ENCODE measurements around the gene C19orf12. TPM values are rescaled to one million over a fixed set of nuclear protein-coding genes. Genes with fewer than 3 reads are reported as not detected.

C19orf12 gene
- total RNA-seq, 4 donors from 2014 or later = 27.0 to 52.9 (median 38.9) TPM

DNA sequence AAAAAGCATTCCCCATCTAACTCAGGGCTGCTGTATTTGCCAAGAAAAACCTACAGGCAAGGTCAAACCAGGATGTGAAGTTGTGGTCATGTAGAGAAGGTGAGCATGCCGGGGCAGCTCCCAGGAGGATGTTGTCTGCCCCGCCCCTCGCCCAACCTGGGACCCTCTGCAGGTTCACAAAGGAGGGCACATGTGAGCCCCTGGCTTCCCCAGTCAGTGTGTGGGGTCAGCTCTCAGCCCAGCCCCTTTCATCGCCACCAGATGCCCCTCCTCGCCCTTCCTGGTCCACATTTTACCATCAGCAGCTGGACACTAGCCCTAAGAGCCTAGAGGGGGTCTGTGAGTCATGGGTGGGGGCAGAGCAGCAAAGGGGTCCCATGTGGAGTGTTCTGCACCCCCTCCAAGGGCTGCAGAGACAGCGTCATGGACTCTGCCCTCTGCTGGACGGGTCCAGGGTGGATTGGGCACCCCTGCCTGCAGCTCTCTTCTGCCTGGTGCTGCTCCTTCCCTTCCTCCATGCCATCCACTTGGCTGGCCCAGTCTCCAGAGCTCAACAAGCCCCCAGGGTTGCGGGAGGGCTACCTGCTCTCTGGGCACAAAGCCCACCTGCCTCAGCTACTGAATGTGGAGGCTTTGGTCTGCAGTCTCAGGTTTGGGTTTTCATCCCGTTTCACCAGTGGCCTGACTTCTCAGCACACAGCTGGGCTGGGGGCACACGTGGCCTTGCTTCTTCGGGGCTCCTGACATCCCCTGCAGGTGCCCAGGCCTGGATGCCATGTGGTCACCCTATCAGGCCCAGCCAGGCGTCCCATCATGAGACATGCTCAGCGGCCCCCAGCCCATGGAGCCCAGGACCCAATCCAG, 46.1 kb downstream of the C19orf12 start:
- Histone ChIP-seq H3K36me3 (peaks cover 2 to 17% (median 9%) of the 10 kb centered on the region in 4 donors), H3K4me3 (no peak overlapping the region), H3K9me3 (no peaks in the 10 kb centered on the region), H3K27me3 (no peaks in the 10 kb centered on the region), H3K4me1 (peaks cover 78 to 96% (median 95%) of the 10 kb centered on the region in 4 donors), H3K27ac (replicated peaks in 1 of 4) (peak overlapping the region; percentile 84 to 93 (median 87))
- DNase-seq (ENCODE audit: extremely low spot score) = no peak
- TF ChIP-seq POLR2AphosphoS5 (IDR thresholded peaks at IDR 0.05) = no peak
- TF ChIP-seq, protein P1, sequence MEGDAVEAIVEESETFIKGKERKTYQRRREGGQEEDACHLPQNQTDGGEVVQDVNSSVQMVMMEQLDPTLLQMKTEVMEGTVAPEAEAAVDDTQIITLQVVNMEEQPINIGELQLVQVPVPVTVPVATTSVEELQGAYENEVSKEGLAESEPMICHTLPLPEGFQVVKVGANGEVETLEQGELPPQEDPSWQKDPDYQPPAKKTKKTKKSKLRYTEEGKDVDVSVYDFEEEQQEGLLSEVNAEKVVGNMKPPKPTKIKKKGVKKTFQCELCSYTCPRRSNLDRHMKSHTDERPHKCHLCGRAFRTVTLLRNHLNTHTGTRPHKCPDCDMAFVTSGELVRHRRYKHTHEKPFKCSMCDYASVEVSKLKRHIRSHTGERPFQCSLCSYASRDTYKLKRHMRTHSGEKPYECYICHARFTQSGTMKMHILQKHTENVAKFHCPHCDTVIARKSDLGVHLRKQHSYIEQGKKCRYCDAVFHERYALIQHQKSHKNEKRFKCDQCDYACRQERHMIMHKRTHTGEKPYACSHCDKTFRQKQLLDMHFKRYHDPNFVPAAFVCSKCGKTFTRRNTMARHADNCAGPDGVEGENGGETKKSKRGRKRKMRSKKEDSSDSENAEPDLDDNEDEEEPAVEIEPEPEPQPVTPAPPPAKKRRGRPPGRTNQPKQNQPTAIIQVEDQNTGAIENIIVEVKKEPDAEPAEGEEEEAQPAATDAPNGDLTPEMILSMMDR (IDR thresholded peaks at IDR 0.05) = peak in 1 of 3 experiments; percentile 8
- intact Hi-C loops (cut with DNase I) = no loop called here
- 89% methylated on average over 12 of the region's 13 CpGs for WGBS

DNA sequence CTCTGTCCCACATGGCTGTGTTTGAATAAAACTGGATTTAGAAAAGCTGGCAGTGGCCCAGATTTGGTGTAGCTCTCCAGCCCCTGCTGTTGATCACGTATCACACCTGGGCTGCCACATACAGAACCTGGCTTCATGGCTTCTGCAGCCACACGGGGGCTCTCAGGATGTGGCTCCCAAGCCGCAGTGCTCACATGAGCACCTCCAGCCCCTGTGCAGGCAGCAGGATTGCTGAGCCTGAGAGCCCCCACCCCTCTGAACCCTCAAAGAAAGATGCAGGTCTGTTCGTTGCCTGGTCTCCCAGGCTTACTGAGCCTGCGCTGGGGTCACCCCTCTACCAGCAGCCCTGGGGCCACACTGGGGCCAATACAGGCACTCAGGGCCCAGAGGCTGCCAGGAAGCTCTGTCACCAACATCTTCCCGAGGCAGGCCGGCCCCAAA, 47.1 kb downstream of the C19orf12 start:
- peak overlapping the region in 2 of 4 donors; percentile 12 to 15 for H3K4me3 ChIP-seq
- peaks cover 80 to 97% (median 96%) of the 10 kb centered on the region in 4 donors for H3K4me1 ChIP-seq
- no peak for TF ChIP-seq EP300 (IDR thresholded peaks at IDR 0.05)
- TF ChIP-seq, protein P1 (IDR thresholded peaks at IDR 0.05) = no peak
- no peak for TF ChIP-seq POLR2A (IDR thresholded peaks at IDR 0.05; ENCODE audit: low read depth)
- TF ChIP-seq POLR2AphosphoS5 (IDR thresholded peaks at IDR 0.05) = no peak
- no peaks in the 10 kb centered on the region for H3K9me3 ChIP-seq
- H3K27ac ChIP-seq (replicated peaks in 1 of 4) = peak overlapping the region; percentile 84 to 93 (median 87)
- peaks cover 0 to 13% (median 4%) of the 10 kb centered on the region in 4 donors for H3K36me3 ChIP-seq
- WGBS = 67% methylated on average over 7 of the region's 7 CpGs
- intact Hi-C loops (cut with DNase I) = no loop called here
- H3K27me3 ChIP-seq = no peaks in the 10 kb centered on the region
- DNase-seq (ENCODE audit: extremely low spot score) = no peak

DNA sequence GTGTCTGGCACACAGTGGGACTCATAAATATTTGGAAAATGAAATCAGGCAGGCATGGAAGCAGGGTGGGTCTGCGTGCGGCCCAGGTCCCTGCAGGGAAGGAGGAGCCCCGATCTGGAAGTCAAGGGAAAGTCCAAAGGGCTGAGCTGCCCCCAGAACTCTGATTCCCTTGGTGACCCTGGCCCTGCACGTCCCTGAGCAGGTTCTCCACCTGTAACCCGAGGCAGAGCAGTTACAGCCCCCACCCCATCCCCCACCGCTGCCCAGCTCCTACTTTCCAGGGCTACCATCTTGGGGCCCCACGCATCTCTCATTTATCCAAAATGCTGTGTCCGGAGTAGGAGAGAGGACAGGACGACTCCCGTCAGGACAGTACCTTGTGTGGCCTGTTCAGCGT, 47.7 kb downstream of the C19orf12 start:
- H3K36me3 ChIP-seq = peaks cover 0 to 13% (median 4%) of the 10 kb centered on the region in 4 donors
- peak overlapping the region; percentile 72 to 93 (median 80) for H3K4me3 ChIP-seq
- no peak for DNase-seq (ENCODE audit: extremely low spot score)
- H3K27ac ChIP-seq (replicated peaks in 1 of 4) = peak overlapping the region; percentile 84 to 93 (median 87)
- no peaks in the 10 kb centered on the region for H3K9me3 ChIP-seq
- TF ChIP-seq EP300 (IDR thresholded peaks at IDR 0.05) (no peak), POLR2A (IDR thresholded peaks at IDR 0.05; ENCODE audit: low read depth) (no peak), POLR2AphosphoS5 (IDR thresholded peaks at IDR 0.05) (no peak)
- TF ChIP-seq, protein P1 (IDR thresholded peaks at IDR 0.05) = no peak
- no peaks in the 10 kb centered on the region for H3K27me3 ChIP-seq
- intact Hi-C loops (cut with DNase I) = no loop called here
- WGBS = 64% methylated on average over 10 of the region's 11 CpGs
- H3K4me1 ChIP-seq = peaks cover 80 to 97% (median 96%) of the 10 kb centered on the region in 4 donors

DNA sequence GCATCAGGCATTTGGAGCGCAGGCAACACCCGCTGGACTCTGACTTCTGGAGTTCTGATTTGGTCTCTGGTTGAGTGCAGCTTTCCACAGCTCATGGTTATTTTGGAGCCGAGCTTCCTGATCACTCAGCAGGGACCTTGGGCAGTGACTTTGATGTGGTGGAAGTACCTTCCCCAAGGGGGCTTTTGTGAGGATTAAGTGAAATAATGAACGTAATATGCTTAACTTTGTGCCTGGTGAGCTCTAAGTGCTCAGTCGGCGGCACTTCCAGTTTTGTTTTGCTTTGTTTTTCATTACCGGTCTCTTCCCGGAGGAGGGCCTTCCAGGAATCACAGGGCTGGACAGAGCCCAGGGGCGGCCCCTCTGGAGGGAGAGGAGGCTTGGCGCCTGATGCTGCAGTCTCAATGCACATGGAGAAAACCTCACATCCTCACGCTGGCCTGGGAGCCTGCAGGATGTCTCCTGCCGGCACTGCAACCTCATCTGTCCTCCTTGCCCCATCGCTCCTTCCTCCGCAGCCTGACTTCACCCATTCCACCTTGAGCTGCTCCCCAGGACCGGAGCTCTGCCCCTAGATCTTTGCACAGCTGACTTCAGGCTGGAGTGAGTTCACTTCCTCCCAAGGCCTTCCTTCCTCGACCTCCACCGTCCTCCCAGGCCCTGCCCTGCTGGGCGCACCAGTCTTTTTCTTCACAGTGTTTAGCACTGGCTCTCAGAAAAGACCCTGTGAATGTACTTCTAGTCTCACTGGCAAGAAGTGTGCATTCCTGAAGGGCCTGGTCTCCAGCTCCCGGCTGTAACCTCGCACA, 48.3 kb downstream of the C19orf12 start:
- Histone ChIP-seq H3K27ac (replicated peaks in 1 of 4) (peak overlapping the region; percentile 84 to 93 (median 87)), H3K27me3 (no peaks in the 10 kb centered on the region), H3K4me1 (peaks cover 80 to 97% (median 96%) of the 10 kb centered on the region in 4 donors), H3K9me3 (no peaks in the 10 kb centered on the region), H3K36me3 (peaks cover 0 to 13% (median 4%) of the 10 kb centered on the region in 4 donors), H3K4me3 (peak overlapping the region; percentile 72 to 93 (median 80))
- TF ChIP-seq, protein P1 (IDR thresholded peaks at IDR 0.05) = no peak
- TF ChIP-seq POLR2AphosphoS5 (IDR thresholded peaks at IDR 0.05) (peak; percentile 34 to 54), POLR2A (IDR thresholded peaks at IDR 0.05; ENCODE audit: low read depth) (no peak), EP300 (IDR thresholded peaks at IDR 0.05) (peak; percentile 2)
- no peak for DNase-seq (ENCODE audit: extremely low spot score)
- intact Hi-C loops (cut with DNase I) = no loop called here
- 22% methylated on average over 19 of the region's 20 CpGs for WGBS

Data from esophagus muscularis mucosa (tissue), 4 donors.